Testis (tissue), 5 donors: ENCODE data around the gene ADGRG3. TPM values are rescaled to one million over a fixed set of nuclear protein-coding genes. Genes with fewer than 3 reads are reported as not detected.

Source experiments
- DNase-seq: peaks from one replicate; pipeline ENCODE4 v3.0.0-alpha.2; 2019
- H3K27ac ChIP-seq, 2 donors: fragments of 200-600 bp; sonication (generic); one replicate each; pipeline ENCODE4 v1.5.1; 2019
- H3K27me3 ChIP-seq: fragments of 200-600 bp; sonication (generic); one replicate; pipeline ENCODE4 v1.5.1; 2019
- H3K36me3 ChIP-seq: fragments of 200-600 bp; sonication (generic); one replicate; pipeline ENCODE4 v1.5.1; 2017; ENCODE audit warnings: low read depth; ENCODE audit errors: missing control alignments
- H3K4me1 ChIP-seq: fragments of 200-600 bp; sonication (generic); one replicate; pipeline ENCODE4 v1.5.1; 2019
- H3K4me3 ChIP-seq, 2 donors: fragments of 200-600 bp; sonication (generic); one replicate each; pipeline ENCODE4 v1.5.1; 2017 to 2019
- H3K9me3 ChIP-seq: fragments of 200-600 bp; sonication (generic); one replicate; pipeline ENCODE4 v1.5.1; 2017
- POLR2A ChIP-seq: fragments of 450-650 bp; IDR thresholded peaks from one replicate; pipeline ENCODE4 v1.6.1; 2017; ENCODE audit warnings: antibody characterized with exemption, mild to moderate bottlenecking, moderate library complexity
- WGBS, 2 donors: methylation state at CpG; one replicate each; pipeline ENCODE4 v1.1.5; 2018; 5-methylcytosine and 5-hydroxymethylcytosine counted together
- intact Hi-C: fragments of 100-400 bp; cut with DNase I; formaldehyde crosslinking; loops from one replicate; pipeline ENCODE4 v1.15.1; 2023; ENCODE audit warnings: low total_unique reads
- long read RNA-seq, 2 donors: transcript quantifications; one replicate each; lab custom pipeline, GENCODE V29; 2026
- polyA plus RNA-seq: library from polyadenylated mRNA; stranded (reverse); fragments of 350-450 nt; fragmentation: Illumina TruSeq; extraction: RNeasy Lipid Tissue Mini Kit (QIAGEN cat#74804); gene quantifications from one replicate; pipeline ENCODE4 v1.2.3, GENCODE V29; 2014; ENCODE audit warnings: low read depth, low replicate concordance; ENCODE audit not compliant: insufficient read depth
- total RNA-seq, 2 donors: library from RNA; depleted of rRNA; stranded (reverse); fragments of >200 nt; gene quantifications; one replicate each; pipeline ENCODE4 v1.2.3, GENCODE V29; 2016
- TF ChIP-seq, protein P1 (sequence below), 3 experiments: fragments of 450-650 bp in 2 of 3; fragments of 200-600 bp in 1 of 3; sonication (generic) in 1 of 3; IDR thresholded peaks; one replicate each; pipeline ENCODE4 v1.5.1; 2016 to 2019; ENCODE audit warnings: antibody characterized with exemption in 3 of 3, mild to moderate bottlenecking in 2 of 3, moderate library complexity in 1 of 3

Gene ADGRG3, protein sequence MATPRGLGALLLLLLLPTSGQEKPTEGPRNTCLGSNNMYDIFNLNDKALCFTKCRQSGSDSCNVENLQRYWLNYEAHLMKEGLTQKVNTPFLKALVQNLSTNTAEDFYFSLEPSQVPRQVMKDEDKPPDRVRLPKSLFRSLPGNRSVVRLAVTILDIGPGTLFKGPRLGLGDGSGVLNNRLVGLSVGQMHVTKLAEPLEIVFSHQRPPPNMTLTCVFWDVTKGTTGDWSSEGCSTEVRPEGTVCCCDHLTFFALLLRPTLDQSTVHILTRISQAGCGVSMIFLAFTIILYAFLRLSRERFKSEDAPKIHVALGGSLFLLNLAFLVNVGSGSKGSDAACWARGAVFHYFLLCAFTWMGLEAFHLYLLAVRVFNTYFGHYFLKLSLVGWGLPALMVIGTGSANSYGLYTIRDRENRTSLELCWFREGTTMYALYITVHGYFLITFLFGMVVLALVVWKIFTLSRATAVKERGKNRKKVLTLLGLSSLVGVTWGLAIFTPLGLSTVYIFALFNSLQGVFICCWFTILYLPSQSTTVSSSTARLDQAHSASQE
- total RNA-seq: under 1 TPM; 0.37 to 0.63 TPM
- 0.82 TPM for polyA plus RNA-seq
- long read RNA-seq, donor 1, partial matches to known transcripts: 0 of 1 reads
- long read RNA-seq, donor 1, other reads (novel, unspliced or antisense): 0 of 1 reads
- long read RNA-seq, donor 2: 0 reads

DNA sequence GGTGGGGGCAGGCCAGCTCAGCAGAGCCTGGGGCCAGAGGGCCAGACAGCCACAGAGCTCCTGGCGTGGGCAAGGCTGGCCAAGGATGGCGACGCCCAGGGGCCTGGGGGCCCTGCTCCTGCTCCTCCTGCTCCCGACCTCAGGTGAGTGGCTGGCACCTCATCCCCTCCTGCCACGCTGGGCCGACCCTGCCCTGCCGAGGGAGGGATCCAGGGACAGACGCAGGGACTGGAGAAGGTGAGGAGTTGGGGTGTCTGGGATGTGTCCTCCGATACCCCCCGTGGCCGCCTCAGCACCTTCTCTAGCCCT is at the start of gene ADGRG3:
Gene ADGRG3 (plus strand): TSS at position 44 of the 309 bp plus-strand sequence. CDS start 42 bp downstream, at position 86.
- Histone ChIP-seq H3K27me3 (no peaks in the 10 kb centered on the region), H3K36me3 (no peaks in the 10 kb centered on the region), H3K9me3 (no peaks in the 10 kb centered on the region), H3K4me1 (no peaks in the 10 kb centered on the region), H3K27ac (no peak within 1 kb of the TSS), H3K4me3 (no peak within 1 kb of the TSS)
- no peak for TF ChIP-seq POLR2A
- TF ChIP-seq, protein P1, sequence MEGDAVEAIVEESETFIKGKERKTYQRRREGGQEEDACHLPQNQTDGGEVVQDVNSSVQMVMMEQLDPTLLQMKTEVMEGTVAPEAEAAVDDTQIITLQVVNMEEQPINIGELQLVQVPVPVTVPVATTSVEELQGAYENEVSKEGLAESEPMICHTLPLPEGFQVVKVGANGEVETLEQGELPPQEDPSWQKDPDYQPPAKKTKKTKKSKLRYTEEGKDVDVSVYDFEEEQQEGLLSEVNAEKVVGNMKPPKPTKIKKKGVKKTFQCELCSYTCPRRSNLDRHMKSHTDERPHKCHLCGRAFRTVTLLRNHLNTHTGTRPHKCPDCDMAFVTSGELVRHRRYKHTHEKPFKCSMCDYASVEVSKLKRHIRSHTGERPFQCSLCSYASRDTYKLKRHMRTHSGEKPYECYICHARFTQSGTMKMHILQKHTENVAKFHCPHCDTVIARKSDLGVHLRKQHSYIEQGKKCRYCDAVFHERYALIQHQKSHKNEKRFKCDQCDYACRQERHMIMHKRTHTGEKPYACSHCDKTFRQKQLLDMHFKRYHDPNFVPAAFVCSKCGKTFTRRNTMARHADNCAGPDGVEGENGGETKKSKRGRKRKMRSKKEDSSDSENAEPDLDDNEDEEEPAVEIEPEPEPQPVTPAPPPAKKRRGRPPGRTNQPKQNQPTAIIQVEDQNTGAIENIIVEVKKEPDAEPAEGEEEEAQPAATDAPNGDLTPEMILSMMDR (IDR thresholded peaks at IDR 0.05): no peak
- intact Hi-C loops: no loop called here
- no peak for DNase-seq
- 93 to 95% methylated on average over 6 to 11 of the region's 11 CpGs for WGBS, 2 donors

DNA sequence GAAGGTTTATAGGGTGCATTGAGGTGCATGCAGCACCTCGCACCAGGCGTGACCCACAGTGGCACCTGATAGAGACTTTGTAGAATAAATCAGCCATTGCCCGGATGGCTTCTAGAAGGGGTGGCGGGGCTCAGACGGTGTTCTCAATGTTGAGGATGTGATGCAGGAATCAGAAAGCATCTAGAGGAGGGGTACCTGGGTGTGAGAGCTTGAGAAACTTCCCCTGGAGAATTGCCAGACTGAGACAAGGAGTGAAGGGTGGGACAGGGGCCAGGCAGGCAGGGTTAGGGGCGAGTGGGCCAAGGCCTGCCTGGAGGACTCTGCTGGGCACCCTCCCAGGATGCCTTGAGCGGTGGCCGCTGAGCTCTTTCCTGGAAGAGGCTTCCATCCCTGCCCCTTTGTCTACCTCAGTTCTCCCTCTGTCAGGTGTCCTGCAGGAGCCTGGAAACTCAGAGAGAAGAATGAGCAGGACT is 48.9 kb upstream of the ADGRG3 start:
- Histone ChIP-seq H3K36me3 (no peaks in the 10 kb centered on the region), H3K27me3 (no peaks in the 10 kb centered on the region), H3K4me1 (peaks cover 25% of the 10 kb centered on the region), H3K27ac (no peak overlapping the region), H3K9me3 (no peaks in the 10 kb centered on the region), H3K4me3 (no peak overlapping the region)
- intact Hi-C loops: no loop called here
- DNase-seq: no peak
- WGBS, 2 donors: 83 to 91% methylated on average over 8 of the region's 8 CpGs
- TF ChIP-seq POLR2A: no peak
- TF ChIP-seq, protein P1 (IDR thresholded peaks at IDR 0.05): no peak

DNA sequence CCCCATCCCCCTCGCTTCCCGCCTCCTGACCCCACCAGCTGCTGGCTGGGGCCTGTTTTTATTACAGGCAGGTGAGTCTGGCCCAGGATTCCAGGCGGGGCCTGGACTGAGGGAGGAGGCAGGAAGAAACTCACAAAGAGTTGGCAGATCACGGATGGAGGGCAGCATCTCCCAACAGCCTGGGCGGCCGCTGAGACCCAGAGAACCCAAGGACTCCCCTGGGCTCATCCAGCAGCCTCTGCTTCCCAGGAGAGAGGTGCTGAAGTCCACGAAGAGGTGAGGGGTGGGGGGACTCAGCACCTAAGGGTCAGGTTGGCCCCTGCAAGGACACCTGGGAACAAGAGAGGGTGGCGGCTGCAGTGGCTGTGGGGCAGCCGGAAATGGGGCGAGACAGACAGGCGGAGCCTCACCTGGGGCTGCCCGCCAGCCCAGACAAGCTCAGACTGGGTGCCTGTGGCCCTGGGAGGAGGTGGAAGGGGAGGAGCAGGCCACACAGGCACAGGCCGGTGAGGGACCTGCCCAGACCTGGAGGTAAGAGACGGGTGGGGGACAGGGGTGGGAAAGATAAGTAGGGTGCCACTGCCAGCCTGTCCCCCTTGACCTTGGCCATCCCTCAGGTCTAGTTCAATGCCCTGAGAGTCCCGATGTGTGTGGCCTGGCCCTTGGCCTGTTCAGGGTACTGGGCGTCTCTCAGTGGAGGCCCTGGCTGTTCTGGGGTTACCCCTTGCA is 48.3 kb upstream of the ADGRG3 start:
- TF ChIP-seq, protein P1 (IDR thresholded peaks at IDR 0.05): no peak
- TF ChIP-seq POLR2A: no peak
- intact Hi-C loops: no loop called here
- H3K4me1 ChIP-seq: peaks cover 30% of the 10 kb centered on the region
- no peaks in the 10 kb centered on the region for H3K36me3 ChIP-seq
- 67 to 69% methylated on average over 10 to 16 of the region's 16 CpGs for WGBS, 2 donors
- H3K9me3 ChIP-seq: no peaks in the 10 kb centered on the region
- no peak overlapping the region for H3K4me3 ChIP-seq
- DNase-seq: no peak
- H3K27ac ChIP-seq: peak overlapping the region; percentile 45 to 56
- no peaks in the 10 kb centered on the region for H3K27me3 ChIP-seq

DNA sequence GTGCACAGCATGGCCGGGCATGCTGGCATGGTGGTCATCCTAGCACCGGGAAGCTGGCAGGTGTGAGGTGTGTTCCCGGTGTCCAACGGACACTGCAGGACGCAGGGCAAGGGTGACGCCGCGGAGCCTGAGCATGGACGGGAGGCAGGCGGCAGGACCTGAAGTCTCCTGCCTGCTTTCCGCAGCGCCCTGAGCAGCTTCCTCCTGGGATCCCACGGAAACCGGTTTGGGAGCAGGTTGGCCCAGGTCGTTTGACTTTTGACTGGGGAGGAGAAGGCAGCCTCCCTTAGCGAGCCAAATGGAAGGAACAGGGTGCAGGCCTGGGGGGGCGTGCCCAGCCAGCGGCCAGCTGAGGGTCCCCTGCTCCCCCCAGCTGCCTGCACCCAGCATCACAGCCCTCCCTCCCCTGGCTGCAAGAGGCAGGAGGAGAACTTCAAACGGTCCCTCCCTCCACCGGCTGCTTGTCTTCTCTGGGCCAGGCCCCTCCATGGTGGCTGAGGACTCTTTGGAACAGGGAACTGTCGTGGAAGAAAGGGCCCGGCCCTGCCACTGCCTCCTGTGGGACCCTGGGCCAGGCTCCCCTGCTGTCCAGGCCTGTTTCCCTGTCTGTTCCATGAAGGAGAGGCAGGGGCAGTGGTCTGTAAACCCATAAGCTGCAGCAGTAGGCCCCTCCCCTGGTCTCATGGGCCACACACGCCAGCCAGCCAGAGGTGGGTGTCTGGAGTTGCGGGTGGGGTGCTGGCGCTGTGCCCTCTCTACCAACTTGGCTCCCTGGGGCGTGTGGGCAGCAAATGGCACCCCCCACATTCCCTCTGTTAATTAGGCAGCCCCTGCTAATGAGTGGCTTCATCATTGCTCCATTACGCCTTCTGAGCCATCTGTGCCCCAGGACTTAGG is 47.5 kb upstream of the ADGRG3 start:
- intact Hi-C loops: no loop called here
- DNase-seq: no peak
- H3K4me1 ChIP-seq: peaks cover 34% of the 10 kb centered on the region
- TF ChIP-seq, protein P1 (IDR thresholded peaks at IDR 0.05): no peak
- no peak for TF ChIP-seq POLR2A
- H3K27me3 ChIP-seq: no peaks in the 10 kb centered on the region
- no peak overlapping the region for H3K4me3 ChIP-seq
- WGBS, 2 donors: 74 to 84% methylated on average over 11 to 27 of the region's 27 CpGs
- H3K36me3 ChIP-seq: no peaks in the 10 kb centered on the region
- H3K27ac ChIP-seq: peak overlapping the region; percentile 45 to 56
- H3K9me3 ChIP-seq: no peaks in the 10 kb centered on the region
